Measurements from ENCODE around the gene BTNL3. TPM values are rescaled to one million over a fixed set of nuclear protein-coding genes. Genes with fewer than 3 reads are reported as not detected.
"Not testable (repeated sequence)": the region's sequence is repeated elsewhere in the genome, so short reads cannot be mapped to it uniquely, and the experiment has no call there.

Gene BTNL3
- total RNA-seq, 2 experiments from 2014 or later, result not detected

DNA sequence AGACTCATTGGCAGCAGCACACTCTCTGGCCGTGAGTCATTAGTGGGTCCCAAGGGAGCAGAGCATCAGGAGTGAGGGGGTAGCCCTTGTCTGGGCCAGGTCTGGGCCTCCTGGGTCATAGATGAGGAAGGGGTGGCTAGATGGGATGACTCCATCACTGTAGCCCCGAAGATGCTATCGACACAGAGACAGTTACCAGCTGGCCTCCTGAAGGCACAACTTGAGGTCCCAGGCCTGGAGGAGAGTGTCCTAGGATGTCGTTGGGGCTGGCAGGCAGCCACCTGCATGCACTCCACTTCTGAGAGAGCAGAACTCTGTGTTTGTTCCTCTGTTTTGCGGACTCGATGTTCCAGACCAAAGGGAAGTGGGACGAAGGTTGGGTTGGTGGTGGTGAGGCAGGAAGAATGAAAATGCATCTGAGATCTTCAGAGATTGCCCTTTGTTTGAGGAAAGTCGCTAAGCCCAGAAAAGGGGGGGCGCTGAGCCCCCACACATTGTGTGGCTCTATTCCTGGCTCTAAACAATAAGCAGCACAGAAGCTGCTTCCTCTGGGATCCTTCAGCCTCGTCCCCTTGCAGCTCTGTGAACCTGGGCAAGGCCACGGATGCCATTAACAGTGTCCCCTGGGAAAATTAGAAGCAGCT lies 56.1 kb downstream of the BTNL3 start:
- no peak for DNase-seq
- Mint-ChIP-seq H3K4me3 (no peak overlapping the region), H3K27ac (no peak overlapping the region), H3K36me3 (ENCODE audit: low read depth) (no peaks in the 10 kb centered on the region), H3K4me1 (no peaks in the 10 kb centered on the region), H3K27me3 (peaks cover 24% of the 10 kb centered on the region), H3K9me3 (no peaks in the 10 kb centered on the region)
- POLR2A ChIA-PET, result no interaction called here
- CTCF ChIA-PET, result interaction anchor here (0.6 kb wide), 1 partner anchor 251 kb away, joined by 3 read pairs; no protein-coding TSS in a partner anchor

DNA sequence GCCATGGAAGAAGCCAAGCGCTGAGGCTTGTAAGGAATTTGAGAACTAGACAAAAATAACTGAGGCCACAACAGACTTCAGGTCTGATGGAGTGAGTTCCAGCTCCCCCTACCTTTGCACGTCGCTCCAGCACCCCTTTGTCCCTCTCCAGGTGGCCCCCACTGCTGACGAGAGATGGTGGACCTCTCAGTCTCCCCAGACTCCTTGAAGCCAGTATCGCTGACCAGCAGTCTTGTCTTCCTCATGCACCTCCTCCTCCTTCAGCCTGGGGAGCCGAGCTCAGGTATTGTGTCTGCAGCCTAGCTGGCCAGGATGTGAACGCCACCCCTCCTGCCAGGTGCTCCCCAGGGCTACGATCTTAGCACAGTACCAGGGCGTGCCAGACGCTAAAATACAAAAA lies 56.7 kb downstream of the BTNL3 start:
- CTCF ChIA-PET, result interaction anchor here (0.6 kb wide), 1 partner anchor 252 kb away, joined by 3 read pairs; no protein-coding TSS in a partner anchor
- no peak for DNase-seq
- POLR2A ChIA-PET, result no interaction called here

GRCh38 chr5:181045857-181046256 lies 57.2 kb downstream of the BTNL3 start:
- CTCF ChIA-PET; H3K4me1 Mint-ChIP-seq; H3K4me3 Mint-ChIP-seq; DNase-seq; H3K36me3 Mint-ChIP-seq (ENCODE audit: low read depth); POLR2A ChIA-PET; H3K9me3 Mint-ChIP-seq; H3K27ac Mint-ChIP-seq: not testable (repeated sequence)
- H3K27me3 Mint-ChIP-seq, result peaks cover 28% of the 10 kb centered on the region

More for the DNA sequence above, 56.7 kb downstream of the BTNL3 start:
- Mint-ChIP-seq H3K4me1 (no peaks in the 10 kb centered on the region), H3K36me3 (ENCODE audit: low read depth) (no peaks in the 10 kb centered on the region), H3K4me3 (no peak overlapping the region), H3K27ac (no peak overlapping the region), H3K9me3 (no peaks in the 10 kb centered on the region), H3K27me3 (peaks cover 23% of the 10 kb centered on the region)

- no peak for DNase-seq
- H3K4me1 Mint-ChIP-seq, result peaks cover 4% of the 10 kb centered on the region
- no peaks in the 10 kb centered on the region for H3K9me3 Mint-ChIP-seq
- peaks cover 3% of the 10 kb centered on the region for H3K36me3 Mint-ChIP-seq (ENCODE audit: low read depth)
- ChIA-PET CTCF (no interaction called here), POLR2A (no interaction called here)
- no peak overlapping the region for H3K4me3 Mint-ChIP-seq
- no peak overlapping the region for H3K27ac Mint-ChIP-seq
- H3K27me3 Mint-ChIP-seq, result peaks cover 32% of the 10 kb centered on the region
Measured at GRCh38 chr5:181047288-181047687, 58.6 kb downstream of the BTNL3 start.

GRCh38 chr5:181047921-181048320 lies 59.3 kb downstream of the BTNL3 start:
- Mint-ChIP-seq H3K4me3 (no peak overlapping the region), H3K4me1 (peaks cover 6% of the 10 kb centered on the region), H3K9me3 (no peaks in the 10 kb centered on the region), H3K27me3 (peaks cover 35% of the 10 kb centered on the region), H3K36me3 (ENCODE audit: low read depth) (peaks cover 3% of the 10 kb centered on the region), H3K27ac (no peak overlapping the region)
- ChIA-PET POLR2A (no interaction called here), CTCF (interaction anchor here (0.9 kb wide), 1 partner anchor 24 kb away, joined by 3 read pairs; no protein-coding TSS in a partner anchor)
- no peak for DNase-seq

GRCh38 chr5:181050016-181050415 lies 61.4 kb downstream of the BTNL3 start:
- CTCF ChIA-PET, result interaction anchor here (1.4 kb wide), 1 partner anchor 15 kb away, joined by 3 read pairs; no protein-coding TSS in a partner anchor
- H3K9me3 Mint-ChIP-seq, result no peaks in the 10 kb centered on the region
- H3K4me3 Mint-ChIP-seq, result no peak overlapping the region
- peaks cover 15% of the 10 kb centered on the region for H3K4me1 Mint-ChIP-seq
- POLR2A ChIA-PET, result no interaction called here
- peaks cover 52% of the 10 kb centered on the region for H3K27me3 Mint-ChIP-seq
- no peak overlapping the region for H3K27ac Mint-ChIP-seq
- no peak for DNase-seq
- peaks cover 5% of the 10 kb centered on the region for H3K36me3 Mint-ChIP-seq (ENCODE audit: low read depth)

GRCh38 chr5:181051841-181052671 lies 63.4 kb downstream of the BTNL3 start:
- H3K4me1 Mint-ChIP-seq, result peaks cover 15% of the 10 kb centered on the region

GRCh38 chr5:181052672-181053487 lies 64.2 kb downstream of the BTNL3 start:
- Mint-ChIP-seq H3K27ac (no peak overlapping the region), H3K4me3 (peak overlapping the region; percentile 59), H3K4me1 (peaks cover 15% of the 10 kb centered on the region), H3K27me3 (peaks cover 75% of the 10 kb centered on the region), H3K9me3 (no peaks in the 10 kb centered on the region), H3K36me3 (ENCODE audit: low read depth) (peaks cover 5% of the 10 kb centered on the region)
- ChIA-PET POLR2A (no interaction called here), CTCF (no interaction called here)
- DNase-seq, result peak; percentile 17

More at GRCh38 chr5:181051841-181052671, 63.4 kb downstream of the BTNL3 start:
- Mint-ChIP-seq H3K9me3 (no peaks in the 10 kb centered on the region), H3K27me3 (peaks cover 71% of the 10 kb centered on the region), H3K4me3 (peak overlapping the region; percentile 59), H3K27ac (no peak overlapping the region), H3K36me3 (ENCODE audit: low read depth) (peaks cover 5% of the 10 kb centered on the region)
- ChIA-PET POLR2A (no interaction called here), CTCF (no interaction called here)
- DNase-seq, result no peak

- Mint-ChIP-seq H3K36me3 (ENCODE audit: low read depth) (peaks cover 5% of the 10 kb centered on the region), H3K4me1 (peaks cover 15% of the 10 kb centered on the region), H3K9me3 (no peaks in the 10 kb centered on the region), H3K27me3 (peaks cover 77% of the 10 kb centered on the region), H3K4me3 (peak overlapping the region; percentile 42), H3K27ac (peak overlapping the region; percentile 55)
- no peak for DNase-seq
- POLR2A ChIA-PET, result no interaction called here
- CTCF ChIA-PET, result no interaction called here
Measured at GRCh38 chr5:181053488-181054121, 65.0 kb downstream of the BTNL3 start.

- ChIA-PET CTCF (no interaction called here), POLR2A (no interaction called here)
- Mint-ChIP-seq H3K9me3 (no peaks in the 10 kb centered on the region), H3K4me3 (no peak overlapping the region), H3K27me3 (peaks cover 82% of the 10 kb centered on the region), H3K27ac (no peak overlapping the region), H3K4me1 (peaks cover 15% of the 10 kb centered on the region), H3K36me3 (ENCODE audit: low read depth) (peaks cover 5% of the 10 kb centered on the region)
- DNase-seq, result no peak
Measured at GRCh38 chr5:181054138-181054537, 65.5 kb downstream of the BTNL3 start.

DNA sequence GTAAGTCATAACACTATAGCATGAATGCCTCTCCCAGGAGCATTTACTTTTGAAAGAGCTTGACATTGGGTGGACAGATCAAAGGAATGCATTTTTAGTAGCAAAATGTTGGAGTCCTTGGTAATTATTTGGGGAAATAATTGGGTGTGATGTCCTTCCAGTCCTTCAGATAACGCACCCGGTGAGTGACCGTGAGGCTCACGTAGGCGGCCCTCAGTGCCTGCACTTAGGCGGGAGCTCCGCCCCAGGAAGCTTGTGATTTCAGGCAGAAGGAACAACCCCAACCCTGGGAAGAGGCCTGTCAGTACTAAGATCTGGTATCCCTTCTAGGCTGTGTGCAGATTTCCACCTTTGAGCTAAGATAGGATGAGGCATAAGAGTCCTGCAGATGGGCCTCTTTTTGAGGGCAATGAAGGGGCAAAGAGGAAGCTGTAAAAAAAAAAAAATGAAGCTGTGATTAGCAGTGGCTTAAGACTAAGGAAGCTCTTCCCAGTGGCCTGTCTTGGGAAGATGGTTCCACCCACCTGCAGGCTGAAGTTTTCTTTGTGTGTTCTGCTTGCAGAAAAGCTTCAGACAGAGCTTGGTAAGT lies 66.3 kb downstream of the BTNL3 start:
- H3K9me3 Mint-ChIP-seq, result no peaks in the 10 kb centered on the region
- peaks cover 5% of the 10 kb centered on the region for H3K36me3 Mint-ChIP-seq (ENCODE audit: low read depth)
- H3K4me3 Mint-ChIP-seq, result no peak overlapping the region
- ChIA-PET CTCF (interaction anchor here (0.6 to 1.0 kb wide), 2 partner anchors 45 to 370 kb away, joined by 3 read pairs; no protein-coding TSS in a partner anchor), POLR2A (no interaction called here)
- peaks cover 17% of the 10 kb centered on the region for H3K4me1 Mint-ChIP-seq
- H3K27me3 Mint-ChIP-seq, result peaks cover 82% of the 10 kb centered on the region
- no peak for DNase-seq
- H3K27ac Mint-ChIP-seq, result no peak overlapping the region

Measured in activated CD4-positive, alpha-beta T cell treated with anti-CD3 and anti-CD28 coated beads, Interleukin-2, amount 10 ng/mL, durations not matched to agents 7 days and 5 days (primary cell).